Tibial nerve (tissue), 4 donors: ENCODE data around the gene RNF43.

Source experiments
- CTCF ChIP-seq, 5 experiments: fragments of 200-600 bp in 3 of 5; fragments of 450-650 bp in 2 of 5; sonication (generic) in 3 of 5; IDR thresholded peaks; one replicate each; pipeline ENCODE4 v1.5.1; 2016 to 2019; ENCODE audit warnings: antibody characterized with exemption in 5 of 5, mild to moderate bottlenecking in 3 of 5, moderate library complexity in 2 of 5
- EP300 ChIP-seq, 2 donors: sonication (generic); formaldehyde crosslinking; IDR thresholded peaks; one replicate each; pipeline ENCODE4 v1.6.1; 2017; ENCODE audit warnings: antibody characterized with exemption in 2 of 2, mild to moderate bottlenecking in 1 of 2
- POLR2A ChIP-seq, 2 donors: fragments of 450-650 bp; IDR thresholded peaks; one replicate each; pipeline ENCODE4 v1.6.1; 2017; ENCODE audit warnings: antibody characterized with exemption in 2 of 2, mild to moderate bottlenecking in 2 of 2, moderate library complexity in 2 of 2

- TF ChIP-seq CTCF (IDR thresholded peaks at IDR 0.05), result no peak
- no peak for TF ChIP-seq POLR2A (IDR thresholded peaks at IDR 0.05)
- TF ChIP-seq EP300 (IDR thresholded peaks at IDR 0.05), result no peak
Measured at GRCh38 chr17:58373923-58374322, 43.4 kb downstream of the RNF43 start.
